Measurements from ENCODE around the gene DNAJC5.
A peak's percentile ranks its signal among the peaks of the same experiment; 100 is the strongest.
"Not testable (repeated sequence)": the region's sequence is repeated elsewhere in the genome, so short reads cannot be mapped to it uniquely, and the experiment has no call there.

DNAJC5 gene, protein sequence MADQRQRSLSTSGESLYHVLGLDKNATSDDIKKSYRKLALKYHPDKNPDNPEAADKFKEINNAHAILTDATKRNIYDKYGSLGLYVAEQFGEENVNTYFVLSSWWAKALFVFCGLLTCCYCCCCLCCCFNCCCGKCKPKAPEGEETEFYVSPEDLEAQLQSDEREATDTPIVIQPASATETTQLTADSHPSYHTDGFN

DNA sequence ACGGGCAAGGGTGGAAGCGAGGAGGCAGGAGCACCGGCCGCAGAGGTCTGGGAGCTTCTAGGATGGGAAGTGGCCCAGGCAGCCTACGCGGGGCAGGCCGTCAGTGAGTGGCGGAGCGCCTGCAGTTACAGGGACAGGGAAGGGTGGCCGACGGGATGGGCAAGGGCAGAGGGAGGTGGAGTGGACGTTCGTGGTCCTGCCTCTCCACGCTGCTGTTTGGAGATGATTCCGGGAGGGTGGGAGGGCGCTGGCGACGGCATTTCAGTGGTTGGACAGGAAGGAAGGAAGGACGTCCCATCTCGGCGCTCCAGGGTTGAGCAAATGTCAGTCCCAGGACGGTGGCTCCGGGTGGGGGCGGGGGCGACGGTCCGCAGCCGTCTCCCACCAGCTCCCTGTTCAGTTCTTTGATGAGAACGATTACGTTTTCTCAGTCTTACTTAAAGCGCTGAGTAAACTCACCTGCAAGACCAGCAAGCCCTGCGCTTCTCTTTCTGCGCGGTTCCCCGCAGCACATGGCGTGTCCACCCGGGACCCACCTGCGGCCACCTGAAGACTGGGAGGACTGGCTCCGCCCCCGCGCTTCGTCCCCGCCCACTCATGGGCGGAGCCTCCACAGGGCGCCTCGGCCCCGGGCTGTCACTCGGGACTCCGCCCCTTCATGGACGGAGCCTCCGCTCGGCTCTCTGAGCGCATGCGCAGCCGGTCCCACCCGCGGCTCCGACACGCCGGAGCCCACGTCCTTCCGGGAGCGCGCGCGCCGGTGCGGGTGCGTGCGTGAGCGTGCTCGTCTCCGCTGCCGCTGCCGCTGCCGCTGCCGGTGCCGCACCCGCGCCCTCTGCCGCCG is at the start of gene DNAJC5:
TSS of gene DNAJC5 (plus strand) at position 769 of the 844 bp plus-strand sequence. CDS start 33,220 bp downstream, outside the sequence.
- DNase-seq (ENCODE audit: low read depth, low spot score): peak; percentile 96

DNA sequence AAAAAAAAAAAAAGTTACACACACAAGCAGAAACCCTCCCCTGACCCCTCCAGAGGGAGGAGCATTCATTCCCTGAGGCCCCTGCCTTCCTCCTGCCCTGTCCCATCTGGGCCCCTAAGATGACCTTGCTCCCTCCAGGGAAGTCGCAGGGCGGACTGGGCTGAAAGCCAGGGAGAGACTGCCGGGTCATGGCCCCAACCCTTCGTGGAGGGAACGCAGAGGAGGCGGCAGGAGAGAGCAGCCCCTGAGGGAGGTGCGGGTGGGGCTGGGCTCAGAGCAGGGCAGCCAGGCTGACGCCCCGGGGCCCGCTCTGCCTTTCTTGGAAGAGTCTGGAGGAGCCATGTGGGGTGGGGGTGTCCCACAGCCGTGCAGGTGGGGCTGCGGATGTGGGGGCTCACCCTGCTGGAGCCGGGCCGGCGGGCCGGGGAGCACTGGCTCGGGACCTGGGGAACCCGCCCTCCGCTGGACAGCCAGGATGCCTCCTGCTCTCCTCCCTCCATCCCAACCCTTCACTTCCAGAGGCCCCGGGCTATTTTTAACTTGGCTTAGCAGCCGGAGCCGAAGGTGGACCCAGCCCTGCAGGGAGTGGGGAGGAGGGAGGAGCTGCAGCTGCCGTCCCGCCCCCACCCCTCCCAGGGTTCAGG is 48.7 kb upstream of the DNAJC5 start:
- peak; percentile 91 for DNase-seq (ENCODE audit: low read depth, low spot score)

DNA sequence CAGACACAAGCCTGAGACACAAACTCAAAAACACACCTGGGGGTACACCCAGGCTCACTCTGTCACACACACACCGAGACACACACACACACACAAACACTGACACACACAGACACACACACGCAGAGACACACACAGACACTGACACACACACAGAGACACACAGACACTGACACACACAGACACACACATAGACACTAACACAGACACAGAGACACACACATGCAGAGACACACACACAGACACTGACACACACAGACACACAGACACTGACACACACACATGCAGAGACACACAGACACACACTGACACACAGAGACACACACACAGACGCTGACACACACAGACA is 48.1 kb upstream of the DNAJC5 start:
- no peak for DNase-seq (ENCODE audit: low read depth, low spot score)

DNA sequence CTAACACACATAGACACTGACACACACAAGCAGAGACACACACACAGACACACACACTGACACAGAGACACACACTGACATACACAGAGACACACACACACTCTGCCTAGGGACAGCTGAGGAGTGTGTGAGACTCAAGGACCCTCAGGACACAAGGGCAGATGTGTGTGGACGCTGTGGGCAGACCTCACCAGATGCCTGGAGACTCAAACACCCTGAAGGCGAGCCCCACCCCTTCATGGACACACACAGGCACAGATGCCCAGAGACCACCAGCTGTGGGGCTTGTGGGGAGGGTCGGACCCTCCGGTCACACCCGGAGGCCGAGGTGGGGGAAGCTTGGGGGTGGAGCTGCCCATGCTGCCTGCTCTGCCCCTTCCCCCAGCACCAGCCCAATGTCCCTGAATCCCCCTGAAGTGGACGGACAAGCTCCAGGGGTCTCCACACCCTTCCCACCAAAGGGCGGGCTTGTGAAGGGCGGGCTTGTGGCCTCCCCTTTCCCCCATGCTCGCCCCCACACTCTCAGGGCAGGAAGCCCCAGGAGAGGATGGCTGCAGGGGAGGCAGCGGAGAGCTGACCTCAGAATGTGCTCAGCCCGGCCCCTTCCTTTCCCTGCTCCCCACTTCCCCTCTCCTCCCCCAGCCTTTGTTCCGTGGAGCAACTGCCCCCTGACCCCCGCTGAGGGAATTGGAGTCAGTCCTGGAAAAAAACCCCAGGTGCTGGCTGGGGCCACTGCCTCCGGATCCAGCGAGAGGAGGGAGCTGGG is 47.5 kb upstream of the DNAJC5 start:
- DNase-seq (ENCODE audit: low read depth, low spot score): peak; percentile 39

DNA sequence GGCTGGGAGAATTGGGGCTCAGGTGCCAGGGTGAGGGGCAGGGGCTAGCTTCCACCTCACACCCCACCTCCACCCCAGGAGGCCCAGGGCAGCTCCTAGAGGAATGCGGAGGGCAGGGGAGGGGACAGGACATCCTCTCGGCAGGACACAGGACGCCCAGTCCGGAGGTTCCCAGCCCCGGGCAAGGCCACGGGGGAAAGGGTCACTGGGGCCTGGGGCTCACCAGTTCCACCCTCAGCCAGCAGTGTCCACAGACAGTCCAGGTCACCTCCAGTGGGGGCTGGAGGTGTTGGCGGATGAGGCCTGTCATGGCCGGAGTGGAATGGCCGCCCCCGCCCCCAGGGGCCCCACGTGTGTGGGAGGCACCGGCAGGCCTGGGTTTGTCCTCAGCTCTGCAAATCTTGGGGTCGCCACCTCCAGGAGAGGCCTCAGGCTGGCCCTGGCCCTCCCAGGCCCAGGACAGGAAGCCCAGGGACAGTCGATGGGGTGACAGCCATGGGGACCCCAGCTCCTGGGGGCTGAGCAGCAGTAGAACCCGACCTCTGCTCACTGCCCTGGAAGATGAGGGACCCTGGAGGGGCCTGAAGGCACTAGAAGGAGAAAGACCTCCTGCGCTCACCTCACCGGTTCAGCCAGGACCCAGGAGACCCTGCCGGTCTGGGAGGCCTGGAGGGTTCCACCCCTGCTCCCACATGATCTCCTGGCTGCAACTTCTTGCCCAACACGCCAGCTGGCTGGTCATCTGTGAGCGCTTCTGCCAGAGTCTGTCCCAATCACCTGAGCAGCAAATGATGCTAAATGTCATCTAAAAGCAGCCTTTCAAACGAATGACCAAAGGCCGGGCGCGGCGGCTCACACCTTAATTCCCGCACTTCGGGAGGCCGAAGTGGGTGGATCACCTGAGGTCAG is 46.7 kb upstream of the DNAJC5 start:
- DNase-seq (ENCODE audit: low read depth, low spot score): no peak

DNA sequence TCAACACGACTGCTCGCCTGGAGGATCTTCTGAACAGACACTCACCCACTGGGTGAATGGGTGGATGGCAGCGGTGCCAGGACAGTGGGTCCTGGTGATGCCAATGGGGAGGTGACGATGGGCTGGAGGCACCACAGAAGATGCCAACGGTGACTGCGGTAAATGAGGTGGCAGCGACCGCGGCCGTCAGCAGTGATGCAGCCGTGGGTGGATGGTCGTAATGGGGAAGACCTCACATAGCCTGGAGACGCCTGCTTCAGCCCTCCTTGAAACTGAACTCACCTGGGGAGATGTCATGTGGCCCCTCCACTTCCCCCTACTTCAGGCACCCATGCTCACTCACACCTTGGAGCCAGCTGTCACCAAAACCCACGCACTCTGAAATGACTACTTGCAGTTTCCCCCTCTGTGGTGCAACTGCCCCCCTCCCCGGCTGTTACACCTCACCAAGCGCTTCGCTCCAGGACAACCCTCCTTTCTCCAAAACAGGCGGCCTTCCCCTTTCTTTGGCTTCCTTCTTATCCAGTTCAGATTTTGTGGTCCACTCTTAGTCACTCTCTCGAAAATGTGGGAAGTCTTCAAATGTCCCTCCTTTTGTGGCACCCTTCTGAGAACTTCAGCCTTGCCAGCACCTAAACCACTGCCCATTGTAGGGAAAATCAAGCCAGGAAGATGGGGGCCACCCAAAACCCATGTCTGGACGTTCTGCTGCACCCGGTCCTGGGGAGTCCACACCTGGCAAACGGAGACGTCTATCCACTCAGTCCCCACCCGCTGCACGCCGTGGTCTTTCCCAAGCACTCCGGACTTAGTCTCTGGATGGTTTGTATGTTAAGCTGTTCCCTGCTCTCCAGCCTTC is 44.0 kb upstream of the DNAJC5 start:
- DNase-seq (ENCODE audit: low read depth, low spot score): no peak

DNA sequence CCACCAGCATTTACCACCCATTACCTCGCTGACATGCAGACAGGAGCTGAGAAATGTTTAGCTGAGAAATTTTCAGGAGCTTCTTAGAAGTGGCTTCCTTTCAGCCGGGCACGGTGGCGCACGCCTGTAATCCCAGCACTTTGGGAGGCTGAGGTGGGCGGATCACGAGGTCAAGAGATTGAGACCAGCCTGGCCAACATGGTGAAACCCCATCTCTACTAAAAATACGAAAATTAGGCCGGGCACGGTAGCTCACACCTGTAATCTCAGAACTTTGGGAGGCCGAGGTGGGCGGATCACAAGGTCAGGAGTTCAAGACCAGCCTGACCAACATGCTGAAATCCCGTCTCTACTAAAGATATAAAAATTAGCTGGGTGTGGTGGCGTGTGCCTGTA is 43.4 kb upstream of the DNAJC5 start:
- DNase-seq (ENCODE audit: low read depth, low spot score): not testable (repeated sequence)

DNA sequence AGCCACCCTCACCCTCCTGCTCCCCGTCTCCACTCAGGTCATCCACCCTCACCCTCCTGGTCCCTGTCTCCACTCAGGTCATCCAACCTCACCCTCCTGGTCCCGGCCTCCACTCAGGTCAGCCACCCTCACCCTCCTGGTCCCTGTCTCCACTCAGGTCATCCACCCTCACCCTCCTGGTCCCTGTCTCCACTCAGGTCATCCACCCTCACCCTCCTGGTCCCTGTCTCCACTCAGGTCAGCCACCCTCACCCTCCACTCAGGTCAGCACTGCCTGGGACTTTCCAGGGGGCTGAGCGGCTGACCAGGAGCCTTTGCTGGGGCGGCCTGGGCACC is 41.2 kb upstream of the DNAJC5 start:
- DNase-seq (ENCODE audit: low read depth, low spot score): not testable (repeated sequence)

DNA sequence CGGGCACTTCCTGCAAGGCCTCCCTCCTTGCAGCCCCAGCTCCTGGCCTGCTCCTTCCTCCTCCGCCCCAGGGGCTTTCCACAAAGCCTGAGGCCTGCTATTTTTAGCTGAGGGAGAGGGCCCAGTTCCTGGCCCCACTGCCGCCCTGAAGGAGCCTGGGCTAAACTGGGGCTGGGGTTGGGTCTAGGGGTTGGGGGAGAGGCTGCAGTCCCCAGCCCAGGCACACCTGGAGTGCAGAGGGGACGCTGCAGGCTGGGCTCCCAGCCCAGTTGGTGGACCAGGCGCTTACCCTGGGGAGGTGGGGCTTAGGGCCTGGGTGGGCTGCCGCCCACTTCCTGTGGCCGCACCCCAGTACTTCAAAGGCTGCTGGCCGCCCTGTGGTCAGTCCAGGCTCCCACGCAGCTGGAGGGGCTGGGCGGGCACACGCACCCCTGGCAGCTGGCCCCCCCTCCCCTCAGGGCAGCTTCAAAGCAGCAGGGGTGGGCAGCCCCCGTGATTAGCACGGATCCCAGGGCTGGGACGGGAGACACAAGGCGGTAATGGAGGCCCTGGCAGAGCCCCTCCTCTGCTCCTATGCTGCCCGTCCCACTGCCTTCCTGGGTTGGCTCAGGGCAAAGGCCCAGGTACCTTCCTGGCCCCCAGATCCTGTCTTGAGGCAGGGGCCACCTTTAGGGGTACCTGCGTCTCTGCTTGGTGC is 40.7 kb upstream of the DNAJC5 start:
- no peak for DNase-seq (ENCODE audit: low read depth, low spot score)

DNA sequence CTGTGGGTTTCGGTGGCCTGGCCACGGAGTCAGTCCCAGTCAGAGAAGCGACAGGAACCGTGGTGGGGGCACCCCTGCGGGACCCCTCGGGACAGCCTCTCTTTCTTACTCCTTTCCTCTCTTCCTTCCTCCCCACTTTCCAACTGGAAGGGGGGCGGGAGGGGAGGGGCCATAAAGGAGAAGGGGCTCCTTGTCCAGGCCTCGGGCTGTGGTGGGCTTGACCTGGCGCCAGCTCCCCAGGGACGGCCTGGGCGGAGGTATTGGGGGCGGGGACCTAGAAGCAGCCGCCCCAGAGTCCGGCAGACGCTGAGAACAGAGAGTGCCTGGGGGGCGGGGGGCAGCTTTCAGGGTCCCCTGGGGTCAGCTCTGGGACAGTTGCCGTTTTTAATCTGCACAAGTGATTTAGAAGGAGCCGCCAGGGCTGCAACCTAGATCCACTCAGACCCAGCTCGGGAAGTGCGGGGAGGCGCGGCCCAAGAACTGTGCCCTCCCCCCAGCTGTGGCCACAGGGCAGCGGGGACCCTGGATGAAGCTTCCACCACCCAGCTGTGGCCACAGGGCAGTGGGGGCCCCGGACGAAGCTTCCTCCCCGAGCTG is 40.1 kb upstream of the DNAJC5 start:
- DNase-seq (ENCODE audit: low read depth, low spot score): no peak

DNA sequence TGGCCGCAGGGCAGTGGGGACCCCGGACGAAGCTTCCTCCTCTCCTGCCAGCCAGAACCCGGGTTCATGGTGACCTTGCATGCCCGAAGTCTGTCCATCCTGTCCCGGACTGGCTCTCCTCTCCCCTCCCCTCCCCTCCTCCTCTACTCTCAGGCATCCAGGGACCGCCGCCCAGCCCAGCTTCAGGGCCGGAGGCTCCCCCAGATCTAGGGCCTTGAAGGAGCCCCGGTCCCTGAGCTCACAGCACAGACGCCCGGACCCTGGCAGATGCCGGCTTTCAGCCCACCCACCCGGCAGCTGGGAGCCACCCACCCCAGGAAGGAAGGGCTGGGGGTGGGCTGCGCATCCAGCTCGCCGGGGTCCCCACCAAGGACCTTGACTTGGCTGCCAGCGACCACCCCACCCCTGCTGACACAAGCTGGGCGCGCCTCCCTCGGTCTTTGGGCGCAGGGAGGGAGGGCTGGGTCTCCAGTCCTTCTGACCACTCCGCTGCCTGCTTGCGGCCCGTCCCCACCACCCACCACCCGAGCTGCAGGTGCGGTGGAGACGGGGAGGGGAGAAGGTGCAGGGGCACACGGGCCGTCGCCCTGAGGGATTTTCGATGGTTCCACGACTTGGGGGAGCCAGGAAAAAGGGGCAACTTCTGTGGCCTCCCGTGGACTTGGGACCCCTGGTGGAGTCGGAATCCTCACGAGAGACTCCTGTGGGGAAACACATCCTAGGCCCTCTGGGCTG is 39.4 kb upstream of the DNAJC5 start:
- no peak for DNase-seq (ENCODE audit: low read depth, low spot score)

DNA sequence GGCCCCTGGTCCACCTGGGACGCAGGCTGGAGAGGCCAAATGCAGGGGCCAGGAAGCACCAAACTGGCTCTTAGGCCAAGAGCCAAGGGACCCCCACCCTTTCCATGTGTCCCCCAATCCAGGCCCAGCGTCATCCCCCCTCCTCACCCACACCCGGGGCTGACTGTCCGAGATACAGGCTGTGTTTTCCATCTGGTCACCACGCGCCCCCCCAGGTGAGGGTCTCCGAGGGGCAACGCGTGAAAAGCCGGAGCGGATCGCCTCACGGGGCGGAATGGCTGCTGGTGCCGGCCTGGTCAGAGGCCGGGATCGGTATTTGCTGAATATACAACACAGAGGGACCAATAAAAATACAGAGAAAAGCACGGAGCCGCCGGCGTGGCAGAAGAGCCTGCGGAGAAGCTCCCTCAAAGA is 38.8 kb upstream of the DNAJC5 start:
- DNase-seq (ENCODE audit: low read depth, low spot score): peak; percentile 39

DNA sequence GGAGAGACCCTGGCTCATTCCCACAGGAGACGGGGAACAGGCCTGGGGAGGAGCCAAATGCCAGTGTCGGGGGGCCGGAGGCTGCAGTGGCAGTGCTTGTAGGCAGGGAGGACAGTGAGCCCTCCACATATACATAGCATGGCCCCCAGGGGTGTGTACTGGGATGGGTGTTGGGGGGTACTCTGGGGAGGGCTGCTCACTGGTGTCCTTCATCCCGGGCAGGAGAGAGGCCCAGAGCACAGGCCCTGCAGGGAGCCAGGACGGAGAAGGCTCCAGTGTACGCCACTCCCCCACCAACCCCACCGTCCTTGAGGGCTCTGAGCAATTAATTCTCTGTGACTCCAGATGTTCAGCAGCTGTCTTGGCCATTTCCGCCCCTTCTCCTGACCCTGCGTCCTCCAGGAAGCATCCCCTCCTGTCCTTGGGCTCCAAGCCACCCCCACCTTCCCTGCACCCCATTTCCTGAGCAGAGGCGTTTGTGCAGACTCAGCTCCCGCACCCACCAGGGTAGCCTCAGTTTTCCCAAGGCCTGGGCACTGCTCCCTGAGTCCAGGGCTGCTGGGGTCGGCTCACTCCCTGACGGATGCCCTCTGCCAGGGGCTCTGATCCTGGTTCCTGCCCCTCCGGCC is 37.0 kb upstream of the DNAJC5 start:
- DNase-seq (ENCODE audit: low read depth, low spot score): no peak

DNA sequence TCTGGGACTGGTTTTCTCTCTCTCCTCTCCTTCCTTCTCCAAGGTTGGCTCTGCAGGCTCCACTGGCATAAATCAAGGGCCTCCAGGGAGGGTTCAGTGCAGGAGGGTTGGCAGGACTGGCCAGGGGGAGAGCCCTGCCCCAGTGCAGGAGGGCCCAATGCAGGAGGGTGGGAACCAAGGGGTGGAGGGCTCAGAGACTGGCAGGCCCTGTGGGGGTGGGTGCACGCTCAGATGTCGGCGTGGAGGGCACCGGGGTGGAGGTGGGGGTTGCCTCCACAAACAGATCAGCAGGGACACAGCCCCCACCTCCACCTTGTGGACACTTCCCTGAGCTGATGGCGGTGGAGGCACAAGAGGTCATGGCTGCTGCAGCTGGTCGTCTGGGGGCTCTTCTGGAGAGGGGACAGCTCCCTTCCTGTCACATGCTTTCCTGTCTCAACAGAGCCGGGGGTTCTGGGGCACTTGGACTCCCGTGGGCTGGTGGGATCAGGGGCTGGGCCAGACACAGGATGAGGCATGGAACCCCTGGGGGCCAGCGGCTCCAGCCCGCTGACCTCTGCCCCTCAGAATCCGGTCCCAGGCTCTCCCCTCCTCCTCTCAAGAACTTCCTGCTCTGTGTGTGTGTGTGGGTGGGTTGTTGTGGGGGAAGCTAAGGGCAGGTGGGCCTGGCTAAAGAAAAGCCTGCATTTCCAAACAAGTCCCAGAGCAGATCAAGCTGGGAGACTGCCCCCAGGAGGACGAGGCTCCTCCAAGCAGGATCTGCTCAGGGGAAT is 36.3 kb upstream of the DNAJC5 start:
- peak; percentile 69 for DNase-seq (ENCODE audit: low read depth, low spot score)

DNA sequence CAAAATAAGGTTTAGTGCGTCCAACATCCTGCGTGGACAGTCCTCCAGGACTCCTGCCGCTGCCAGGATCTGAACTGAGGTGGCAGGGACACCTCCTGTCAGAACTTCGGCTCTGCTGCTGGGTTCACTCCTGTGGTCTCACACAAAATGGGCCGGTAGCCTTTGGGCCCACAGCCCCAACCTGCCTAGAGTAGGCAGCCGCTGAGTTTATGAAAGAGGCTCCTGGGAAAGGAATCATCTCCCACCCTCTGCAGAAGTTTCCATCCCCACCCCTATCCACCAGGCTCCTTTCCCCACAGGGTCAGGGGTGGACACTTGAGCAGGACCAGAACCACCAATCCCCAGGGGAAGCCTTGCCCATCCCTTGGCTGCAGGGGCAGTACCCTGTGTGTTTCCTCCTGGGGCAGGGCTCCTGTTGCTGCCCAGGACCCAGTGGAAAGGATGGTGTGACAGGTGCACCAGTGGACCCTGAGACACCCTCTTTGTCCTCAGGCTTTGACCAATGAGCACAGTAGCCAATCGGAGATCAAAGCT is 35.7 kb upstream of the DNAJC5 start:
- DNase-seq (ENCODE audit: low read depth, low spot score): no peak

DNA sequence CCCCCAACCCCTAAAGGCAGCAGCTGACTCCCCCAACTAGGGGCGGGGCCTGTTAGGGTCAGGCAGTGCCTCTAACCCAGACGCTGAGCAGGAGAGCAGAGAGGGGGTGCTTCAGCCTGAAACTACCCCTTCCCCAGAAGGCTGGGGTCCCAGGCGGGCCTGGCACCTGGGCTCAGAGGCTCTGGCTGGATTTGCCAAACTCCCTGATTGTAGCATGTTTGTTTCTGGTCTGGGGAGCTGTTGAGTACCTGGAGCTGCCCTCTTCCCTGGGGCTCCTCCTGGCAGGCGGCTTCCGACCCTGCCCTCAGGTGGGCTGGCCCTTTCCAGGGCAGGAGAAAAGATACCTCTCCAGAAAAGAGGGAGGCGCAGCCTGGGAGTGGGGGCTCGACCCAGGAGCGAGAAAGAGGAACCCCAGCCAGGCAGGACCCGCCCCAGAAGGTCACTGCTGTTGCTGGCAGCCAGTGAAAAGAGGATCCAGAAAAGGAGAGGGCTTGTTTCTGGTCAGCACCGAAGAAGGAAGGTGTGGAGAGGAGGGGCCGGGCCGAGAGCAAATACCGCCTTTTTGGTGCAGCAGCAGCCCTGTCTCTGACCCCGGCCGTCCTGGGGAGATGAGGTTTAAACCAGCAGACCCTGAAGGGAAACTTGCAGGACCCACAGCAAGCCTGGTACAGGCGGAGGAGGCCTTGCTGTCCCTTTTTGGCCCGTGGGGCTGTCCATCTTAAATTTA is 34.4 kb upstream of the DNAJC5 start:
- DNase-seq (ENCODE audit: low read depth, low spot score): peak; percentile 44

Data from ELF-1 (cell line).